ENCODE results near the gene HHATL.
A peak's percentile ranks its signal among the peaks of the same experiment; 100 is the strongest.

- TF ChIP-seq CTCF (IDR thresholded peaks at IDR 0.05) (no peak), POLR2A (IDR thresholded peaks at IDR 0.05) (peak in 1 of 4 donors; percentile 11)
Measured at GRCh38 chr3:42667523-42668412, 34.8 kb downstream of the HHATL start.
